Fibroblast of skin of back (primary cell): ENCODE data around the gene ZC3HAV1.
"Not testable (repeated sequence)": the region's sequence is repeated elsewhere in the genome, so short reads cannot be mapped to it uniquely, and the experiment has no call there.

ENCODE experiments used
- DNase-seq: peaks from one replicate; pipeline ENCODE4 v3.0.0-alpha.2; 2013

ZC3HAV1 gene

GRCh38 chr7:139049111-139049510 is 60.4 kb downstream of the ZC3HAV1 start:
- no peak for DNase-seq

GRCh38 chr7:139047970-139048369 is 61.5 kb downstream of the ZC3HAV1 start:
- DNase-seq, result no peak

GRCh38 chr7:139046143-139046542 is 63.4 kb downstream of the ZC3HAV1 start:
- DNase-seq, result no peak

GRCh38 chr7:139044813-139045794 is 64.4 kb downstream of the ZC3HAV1 start:
- DNase-seq, result no peak

GRCh38 chr7:139043823-139044812 is 65.4 kb downstream of the ZC3HAV1 start:
- DNase-seq, result no peak

GRCh38 chr7:139041378-139042085 is 68.0 kb downstream of the ZC3HAV1 start:
- DNase-seq, result no peak

GRCh38 chr7:139038691-139039090 is 70.8 kb downstream of the ZC3HAV1 start:
- DNase-seq, result no peak

- no peak for DNase-seq
Measured at GRCh38 chr7:139036901-139037300, 72.6 kb downstream of the ZC3HAV1 start.

- DNase-seq, result peak; percentile 82
Measured at GRCh38 chr7:139035586-139036353, 73.8 kb downstream of the ZC3HAV1 start, which contains the start of gene ZC3HAV1L. Gene ZC3HAV1L (minus strand): TSS chr7:139036042. CDS start chr7:139036017, 25 bp downstream.

- peak; percentile 38 for DNase-seq
Measured at GRCh38 chr7:139034855-139035585, 74.5 kb downstream of the ZC3HAV1 start.

GRCh38 chr7:139034336-139034735 is 75.2 kb downstream of the ZC3HAV1 start:
- peak; percentile 26 for DNase-seq

- DNase-seq, result no peak
Measured at GRCh38 chr7:139033346-139034114, 76.0 kb downstream of the ZC3HAV1 start.

- DNase-seq, result no peak
Measured at GRCh38 chr7:139032473-139032872, 77.0 kb downstream of the ZC3HAV1 start.

- no peak for DNase-seq
Measured at GRCh38 chr7:139029353-139029752, 80.2 kb downstream of the ZC3HAV1 start.

GRCh38 chr7:139026551-139026950 is 83.0 kb downstream of the ZC3HAV1 start:
- DNase-seq, result no peak

- DNase-seq, result not testable (repeated sequence)
Measured at GRCh38 chr7:139025861-139026260, 83.7 kb downstream of the ZC3HAV1 start.

- DNase-seq, result peak; percentile 36
Measured at GRCh38 chr7:139023076-139023475, 86.4 kb downstream of the ZC3HAV1 start.

GRCh38 chr7:139022286-139022685 is 87.2 kb downstream of the ZC3HAV1 start:
- no peak for DNase-seq

- no peak for DNase-seq
Measured at GRCh38 chr7:139018910-139019309, 90.6 kb downstream of the ZC3HAV1 start.
